A549 (cell line): ENCODE data around the gene PRKCZ.

Experiments
- CTCF ChIP-seq: fragments of >200 bp; sonication (Bioruptor Twin); formaldehyde crosslinking; IDR thresholded peaks from 3 replicates; pipeline ENCODE4 v1.5.1; 2016
- MAFK ChIP-seq: fragments of 450-650 bp; IDR thresholded peaks from 2 replicates; pipeline ENCODE4 v1.6.1; 2014; ENCODE audit not compliant: partially characterized antibody
- RNF2 ChIP-seq: fragments of 200-600 bp; sonication (generic); IDR thresholded peaks from 2 replicates; pipeline ENCODE4 v1.6.1; 2016; ENCODE audit warnings: low read depth, mild to moderate bottlenecking, antibody characterized with exemption, moderate library complexity, borderline replicate concordance

DNA sequence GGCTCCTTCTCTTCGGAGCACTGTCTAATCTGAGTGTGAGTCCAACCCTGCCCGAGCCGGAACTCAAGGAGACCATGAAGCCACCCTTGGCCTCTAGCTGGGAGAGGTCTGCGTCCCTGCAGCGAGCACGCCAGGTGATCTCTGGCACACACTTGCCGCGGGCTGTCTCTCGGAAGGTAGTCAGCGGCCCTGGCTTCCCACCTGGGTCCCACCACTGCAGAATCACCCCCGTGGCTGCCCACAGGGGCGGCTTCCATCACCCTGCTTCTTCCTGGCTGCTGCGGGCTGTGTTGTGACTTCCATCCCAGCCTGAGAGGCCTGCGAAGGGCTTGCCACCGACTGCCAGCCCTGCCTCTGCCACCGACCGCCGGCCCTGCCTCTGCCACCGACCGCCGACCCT, 127.3 kb downstream of the PRKCZ start:
- TF ChIP-seq CTCF (no peak), MAFK (no peak), RNF2 (no peak)
